ENCODE results near the gene SLC15A3. TPM values are rescaled to one million over a fixed set of nuclear protein-coding genes. Genes with fewer than 3 reads are reported as not detected.

Gene SLC15A3
- total RNA-seq, 2 experiments from 2014 or later, result 12.6 to 41.4 TPM

DNA sequence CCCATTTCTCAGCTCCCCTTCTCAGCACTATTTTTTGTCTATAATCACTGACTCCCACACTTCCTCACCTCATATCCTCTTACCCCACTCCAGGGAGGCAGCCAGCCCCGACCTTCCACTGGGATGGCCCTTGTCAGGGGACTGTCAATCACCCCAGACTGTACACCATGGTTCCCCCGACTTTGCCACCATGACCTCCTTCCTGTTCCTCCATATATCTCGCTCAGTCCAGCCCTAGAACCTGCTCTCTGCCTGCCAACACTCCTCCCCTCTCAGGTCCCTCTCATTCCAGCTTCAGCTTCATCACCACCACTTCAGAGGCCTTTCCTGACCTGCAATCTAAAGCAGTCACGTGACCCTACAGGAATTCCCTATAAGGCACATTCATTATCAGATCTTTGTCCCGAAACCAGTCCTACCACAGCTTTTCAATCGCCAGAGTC is 62.1 kb downstream of the SLC15A3 start:
- no peak overlapping the region for H3K4me2 ChIP-seq (ENCODE audit: low read length)
- TF ChIP-seq EZH2phosphoT487 (IDR thresholded peaks at IDR 0.05; ENCODE audit: borderline replicate concordance, low read depth, low read length), result no peak
- TF ChIP-seq, protein P1, sequence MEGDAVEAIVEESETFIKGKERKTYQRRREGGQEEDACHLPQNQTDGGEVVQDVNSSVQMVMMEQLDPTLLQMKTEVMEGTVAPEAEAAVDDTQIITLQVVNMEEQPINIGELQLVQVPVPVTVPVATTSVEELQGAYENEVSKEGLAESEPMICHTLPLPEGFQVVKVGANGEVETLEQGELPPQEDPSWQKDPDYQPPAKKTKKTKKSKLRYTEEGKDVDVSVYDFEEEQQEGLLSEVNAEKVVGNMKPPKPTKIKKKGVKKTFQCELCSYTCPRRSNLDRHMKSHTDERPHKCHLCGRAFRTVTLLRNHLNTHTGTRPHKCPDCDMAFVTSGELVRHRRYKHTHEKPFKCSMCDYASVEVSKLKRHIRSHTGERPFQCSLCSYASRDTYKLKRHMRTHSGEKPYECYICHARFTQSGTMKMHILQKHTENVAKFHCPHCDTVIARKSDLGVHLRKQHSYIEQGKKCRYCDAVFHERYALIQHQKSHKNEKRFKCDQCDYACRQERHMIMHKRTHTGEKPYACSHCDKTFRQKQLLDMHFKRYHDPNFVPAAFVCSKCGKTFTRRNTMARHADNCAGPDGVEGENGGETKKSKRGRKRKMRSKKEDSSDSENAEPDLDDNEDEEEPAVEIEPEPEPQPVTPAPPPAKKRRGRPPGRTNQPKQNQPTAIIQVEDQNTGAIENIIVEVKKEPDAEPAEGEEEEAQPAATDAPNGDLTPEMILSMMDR (conservative IDR thresholded peaks at IDR 0.05; ENCODE audit: low read length), result no peak
- no peaks in the 10 kb centered on the region for H4K20me1 ChIP-seq (ENCODE audit: insufficient read depth, low read length)
- H2AFZ ChIP-seq (ENCODE audit: low read length), result no peak overlapping the region
- ChIA-PET CTCF (ENCODE audit: unreplicated experiment) (interaction anchor here (0.9 kb wide), 1 partner anchor 26 kb away, joined by 3 read pairs; no protein-coding TSS in a partner anchor), POLR2A (no interaction called here)
- H3K4me3 ChIP-seq (ENCODE audit: low read depth, low read length, poor library complexity, severe bottlenecking), result no peak overlapping the region
- no peak for DNase-seq (ENCODE audit: low spot score)
- peaks cover 67% of the 10 kb centered on the region for H3K36me3 ChIP-seq (ENCODE audit: insufficient read depth, low read length)
- no peak overlapping the region for H3K27ac ChIP-seq (ENCODE audit: low read depth, low read length, poor library complexity, severe bottlenecking)
- no peaks in the 10 kb centered on the region for H3K9me3 ChIP-seq (ENCODE audit: low read length)
- no peaks in the 10 kb centered on the region for H3K79me2 ChIP-seq (ENCODE audit: insufficient read depth, low read depth, low read length)
- intact Hi-C loops (cut with micrococcal nuclease; ENCODE audit: unreplicated experiment), result loop anchor here (10.0 kb wide), 1 partner anchor 65 kb away; the partner anchor contains the start of gene SLC15A3
- BruUV-seq (replicated peaks), result no TSS peak
- no peaks in the 10 kb centered on the region for H3K4me1 ChIP-seq (ENCODE audit: insufficient read depth, low read length, poor library complexity, severe bottlenecking)
- H3K9me2 ChIP-seq (ENCODE audit: insufficient read depth, low read length), result no peaks in the 10 kb centered on the region

DNA sequence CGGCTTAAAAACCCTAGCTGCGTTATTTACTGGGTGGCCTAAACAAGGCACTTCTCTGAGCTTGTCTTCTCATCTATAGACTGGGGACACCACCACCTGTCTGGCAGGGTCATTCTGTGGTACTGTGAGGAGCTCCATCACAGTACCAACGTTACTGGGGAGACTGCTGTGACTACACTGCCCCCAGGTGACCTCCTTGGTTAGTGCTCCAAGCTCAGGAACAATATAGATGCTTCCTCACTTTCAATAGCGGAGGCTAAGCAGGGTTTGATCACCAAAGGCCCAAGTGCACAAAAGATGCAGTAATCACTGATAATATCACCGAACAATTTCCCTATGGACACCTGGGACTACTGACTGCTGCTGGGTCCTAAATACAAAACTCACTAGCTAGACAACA is 64.4 kb downstream of the SLC15A3 start:
- no TSS peak for BruUV-seq (replicated peaks)
- no peak for TF ChIP-seq EZH2phosphoT487 (IDR thresholded peaks at IDR 0.05; ENCODE audit: borderline replicate concordance, low read depth, low read length)
- TF ChIP-seq, protein P1 (conservative IDR thresholded peaks at IDR 0.05; ENCODE audit: low read length), result peak; percentile 79
- H3K9me3 ChIP-seq (ENCODE audit: low read length), result no peaks in the 10 kb centered on the region
- no peak overlapping the region for H3K4me2 ChIP-seq (ENCODE audit: low read length)
- H3K4me1 ChIP-seq (ENCODE audit: insufficient read depth, low read length, poor library complexity, severe bottlenecking), result no peaks in the 10 kb centered on the region
- POLR2A ChIA-PET, result interaction anchor here (1.2 to 1.5 kb wide), 3 partner anchors 9 to 55 kb away, joined by 3 to 7 read pairs (median 4); no protein-coding TSS in a partner anchor
- no peak overlapping the region for H3K27ac ChIP-seq (ENCODE audit: low read depth, low read length, poor library complexity, severe bottlenecking)
- H3K36me3 ChIP-seq (ENCODE audit: insufficient read depth, low read length), result peaks cover 44% of the 10 kb centered on the region
- no peaks in the 10 kb centered on the region for H3K9me2 ChIP-seq (ENCODE audit: insufficient read depth, low read length)
- H4K20me1 ChIP-seq (ENCODE audit: insufficient read depth, low read length), result no peaks in the 10 kb centered on the region
- CTCF ChIA-PET (ENCODE audit: unreplicated experiment), result interaction anchor here (0.8 to 1.4 kb wide), 5 partner anchors 12 to 60 kb away, joined by 3 to 26 read pairs (median 6); partner anchors contain the start of gene TMEM109
- DNase-seq (ENCODE audit: low spot score), result peak; percentile 57
- intact Hi-C loops (cut with micrococcal nuclease; ENCODE audit: unreplicated experiment), result loop anchor here (1.0 kb wide), 2 partner anchors 56 to 112 kb away; no protein-coding TSS in a partner anchor
- no peaks in the 10 kb centered on the region for H3K79me2 ChIP-seq (ENCODE audit: insufficient read depth, low read depth, low read length)
- no peak overlapping the region for H2AFZ ChIP-seq (ENCODE audit: low read length)
- no peak overlapping the region for H3K4me3 ChIP-seq (ENCODE audit: low read depth, low read length, poor library complexity, severe bottlenecking)

Small RNAs within 50 kb of the gene (small RNA-seq; reads per million reads assigned to genes)
- not detected for gene RNU6-933P

Other genes starting within 250 kb of the SLC15A3 start
- gene MS4A18, start 227.5 kb downstream of the SLC15A3 start, total RNA-seq (2014; rRNA removed; shearing (Covaris generic)), result not detected in 2 replicates
- gene MS4A18, start 227.5 kb downstream of the SLC15A3 start, total RNA-seq (2022), result not detected in 2 replicates
- gene MS4A15, start 195.3 kb downstream of the SLC15A3 start, total RNA-seq (2014; rRNA removed; shearing (Covaris generic)), result not detected in 2 replicates
- gene MS4A15, start 195.3 kb downstream of the SLC15A3 start, total RNA-seq (2022), result not detected in 2 replicates
- not detected in 2 replicates for gene MS4A10, start 166.8 kb downstream of the SLC15A3 start, total RNA-seq (2014; rRNA removed; shearing (Covaris generic))
- gene MS4A10, start 166.8 kb downstream of the SLC15A3 start, total RNA-seq (2022), result not detected in 2 replicates
- gene CCDC86, start 110.1 kb downstream of the SLC15A3 start, total RNA-seq (2014; rRNA removed; shearing (Covaris generic)), result 21.3 and 21.7 TPM in 2 replicates
- 17.7 and 24.7 TPM in 2 replicates for gene CCDC86, start 110.1 kb downstream of the SLC15A3 start, total RNA-seq (2022)
- 0.19 TPM in 1 of 2 replicates, not detected in the other for gene PTGDR2, start 96.2 kb downstream of the SLC15A3 start, total RNA-seq (2014; rRNA removed; shearing (Covaris generic))
- gene PTGDR2, start 96.2 kb downstream of the SLC15A3 start, total RNA-seq (2022), result not detected in 2 replicates
- gene ZP1, start 84.6 kb downstream of the SLC15A3 start, total RNA-seq (2014; rRNA removed; shearing (Covaris generic)), result not detected in 2 replicates
- gene ZP1, start 84.6 kb downstream of the SLC15A3 start, total RNA-seq (2022), result not detected in 2 replicates
- gene PRPF19, start 45.6 kb downstream of the SLC15A3 start, total RNA-seq (2014; rRNA removed; shearing (Covaris generic)), result 95.2 and 120 TPM in 2 replicates
- gene PRPF19, start 45.6 kb downstream of the SLC15A3 start, total RNA-seq (2022), result 135 and 153 TPM in 2 replicates
- 57.0 and 62.4 TPM in 2 replicates for gene TMEM109, start 38.0 kb downstream of the SLC15A3 start, total RNA-seq (2014; rRNA removed; shearing (Covaris generic))
- 67.8 and 68.6 TPM in 2 replicates for gene TMEM109, start 38.0 kb downstream of the SLC15A3 start, total RNA-seq (2022)
- gene TMEM132A, start 27.7 kb downstream of the SLC15A3 start, total RNA-seq (2014; rRNA removed; shearing (Covaris generic)), result 5.0 and 8.9 TPM in 2 replicates
- gene TMEM132A, start 27.7 kb downstream of the SLC15A3 start, total RNA-seq (2022), result 5.5 and 7.5 TPM in 2 replicates
- not detected in 2 replicates for gene CD6, start 19.5 kb upstream of the SLC15A3 start, total RNA-seq (2014; rRNA removed; shearing (Covaris generic))
- not detected in 2 replicates for gene CD6, start 19.5 kb upstream of the SLC15A3 start, total RNA-seq (2022)
- not detected in 2 replicates for gene CD5, start 150.3 kb upstream of the SLC15A3 start, total RNA-seq (2014; rRNA removed; shearing (Covaris generic))
- gene CD5, start 150.3 kb upstream of the SLC15A3 start, total RNA-seq (2022), result not detected in 2 replicates
- 10.2 and 10.3 TPM in 2 replicates for gene VPS37C, start 209.2 kb upstream of the SLC15A3 start, total RNA-seq (2014; rRNA removed; shearing (Covaris generic))
- gene VPS37C, start 209.2 kb upstream of the SLC15A3 start, total RNA-seq (2022), result 12.8 and 13.3 TPM in 2 replicates

Data from OCI-LY7 (cell line).